ENCODE data around the gene SLCO4A1.

The SLCO4A1 gene, protein sequence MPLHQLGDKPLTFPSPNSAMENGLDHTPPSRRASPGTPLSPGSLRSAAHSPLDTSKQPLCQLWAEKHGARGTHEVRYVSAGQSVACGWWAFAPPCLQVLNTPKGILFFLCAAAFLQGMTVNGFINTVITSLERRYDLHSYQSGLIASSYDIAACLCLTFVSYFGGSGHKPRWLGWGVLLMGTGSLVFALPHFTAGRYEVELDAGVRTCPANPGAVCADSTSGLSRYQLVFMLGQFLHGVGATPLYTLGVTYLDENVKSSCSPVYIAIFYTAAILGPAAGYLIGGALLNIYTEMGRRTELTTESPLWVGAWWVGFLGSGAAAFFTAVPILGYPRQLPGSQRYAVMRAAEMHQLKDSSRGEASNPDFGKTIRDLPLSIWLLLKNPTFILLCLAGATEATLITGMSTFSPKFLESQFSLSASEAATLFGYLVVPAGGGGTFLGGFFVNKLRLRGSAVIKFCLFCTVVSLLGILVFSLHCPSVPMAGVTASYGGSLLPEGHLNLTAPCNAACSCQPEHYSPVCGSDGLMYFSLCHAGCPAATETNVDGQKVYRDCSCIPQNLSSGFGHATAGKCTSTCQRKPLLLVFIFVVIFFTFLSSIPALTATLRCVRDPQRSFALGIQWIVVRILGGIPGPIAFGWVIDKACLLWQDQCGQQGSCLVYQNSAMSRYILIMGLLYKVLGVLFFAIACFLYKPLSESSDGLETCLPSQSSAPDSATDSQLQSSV

DNA sequence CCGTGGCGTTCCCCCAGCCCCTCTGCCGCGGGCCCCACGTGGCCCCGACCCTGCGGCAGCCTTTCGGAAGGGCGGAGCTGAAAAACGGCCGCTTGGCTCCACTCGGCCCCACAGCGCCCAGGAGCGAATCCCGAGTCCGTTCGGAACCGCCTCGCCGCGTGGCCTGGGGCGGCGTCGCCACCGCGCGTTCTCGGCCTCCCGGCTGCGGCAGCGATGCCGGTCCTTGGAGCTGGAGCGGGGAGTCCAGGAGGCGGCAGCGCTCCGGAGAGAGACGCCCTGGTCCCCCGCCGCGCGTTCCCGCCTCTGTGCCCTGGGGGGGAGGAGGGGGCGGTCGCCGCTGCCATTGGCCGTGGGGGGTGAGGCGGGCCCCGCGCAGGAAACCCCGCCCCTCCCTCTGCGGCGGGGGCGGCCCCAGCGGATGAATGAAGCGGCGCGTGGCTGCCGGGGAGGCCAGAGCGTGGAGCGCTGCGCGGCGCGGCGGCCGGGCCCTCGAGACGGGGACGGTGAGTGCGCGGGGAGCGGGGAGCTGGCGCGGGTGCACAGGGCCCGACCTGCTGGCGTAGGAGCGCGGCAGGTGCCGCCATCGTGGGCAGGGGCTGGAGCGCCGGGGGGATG is at the start of gene SLCO4A1:
SLCO4A1 (plus strand) TSS at position 453 of the 615 bp plus-strand sequence. CDS start 13,952 bp downstream, outside the sequence.
- peak; percentile 74 to 89 for DNase-seq

DNA sequence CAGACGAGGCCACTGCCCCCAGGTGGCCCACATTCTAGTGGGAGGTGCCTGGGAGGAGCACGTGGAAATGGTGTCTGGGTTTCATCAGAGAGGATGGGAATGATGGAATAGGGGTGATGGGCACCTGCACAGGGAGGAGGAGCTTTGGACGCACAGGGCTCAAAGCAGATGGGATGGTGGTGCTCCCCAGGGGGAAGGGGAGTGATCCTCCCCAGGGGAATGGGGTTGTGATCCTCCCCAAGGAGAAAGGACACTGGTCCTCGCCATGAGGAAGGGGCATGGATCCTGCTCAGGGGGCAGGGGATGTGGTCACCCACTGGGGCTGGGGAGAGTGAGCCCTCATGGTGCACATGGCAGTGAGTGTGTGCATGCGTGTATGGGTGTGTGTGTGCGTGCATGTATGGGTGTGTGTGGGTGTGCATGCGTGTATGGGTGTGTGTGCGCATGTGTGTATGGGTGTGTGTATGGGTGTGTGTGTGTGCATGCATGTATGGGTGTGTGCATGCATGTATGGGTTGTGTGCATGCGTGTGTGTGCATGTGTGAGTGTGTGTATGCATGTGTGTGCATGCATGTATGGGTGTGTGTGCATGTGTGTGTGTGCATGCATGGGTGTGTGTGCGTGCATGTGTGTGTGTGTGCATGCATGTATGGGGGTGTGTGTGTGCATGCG is 49.7 kb upstream of the SLCO4A1 start:
- no peak for DNase-seq

DNA sequence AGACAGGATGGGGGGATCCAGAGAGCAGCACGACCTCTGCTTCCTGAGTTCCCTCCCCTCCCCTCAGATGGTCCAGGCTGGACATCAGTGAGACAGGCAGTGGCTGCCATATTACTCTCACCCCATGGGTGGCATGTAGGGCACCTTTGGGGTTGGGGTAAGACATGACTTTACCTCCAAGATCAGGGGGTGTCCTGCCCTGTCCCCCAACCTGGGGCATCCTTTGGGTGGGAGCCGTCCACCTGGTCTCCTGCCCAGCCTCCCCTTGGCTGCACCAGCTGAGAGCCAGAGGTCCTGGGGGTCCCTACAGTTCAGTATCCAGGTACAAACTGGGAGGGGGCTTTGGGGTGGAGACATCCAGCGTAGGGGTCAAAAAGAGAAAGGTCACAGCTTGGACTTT is 48.7 kb upstream of the SLCO4A1 start:
- no peak for DNase-seq

DNA sequence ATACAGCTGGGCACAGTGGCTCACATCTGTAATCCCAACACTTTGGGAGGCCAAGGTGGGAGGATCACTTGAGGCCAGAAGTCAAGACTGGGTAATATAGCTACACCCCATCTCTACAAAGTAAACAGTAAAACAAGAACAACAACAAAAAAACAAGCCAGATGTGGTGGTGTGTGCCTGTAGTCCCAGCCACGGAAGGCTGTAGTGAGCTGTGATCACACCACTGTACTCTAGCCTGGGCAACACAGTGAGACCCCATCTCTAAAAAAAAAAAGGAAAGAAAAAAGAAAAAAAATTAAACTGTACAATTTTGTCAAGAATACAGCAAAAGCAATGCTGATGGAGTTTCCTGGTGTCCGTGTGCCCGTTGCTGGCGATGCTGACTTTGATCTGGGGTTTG is 47.2 kb upstream of the SLCO4A1 start:
- DNase-seq = no peak

DNA sequence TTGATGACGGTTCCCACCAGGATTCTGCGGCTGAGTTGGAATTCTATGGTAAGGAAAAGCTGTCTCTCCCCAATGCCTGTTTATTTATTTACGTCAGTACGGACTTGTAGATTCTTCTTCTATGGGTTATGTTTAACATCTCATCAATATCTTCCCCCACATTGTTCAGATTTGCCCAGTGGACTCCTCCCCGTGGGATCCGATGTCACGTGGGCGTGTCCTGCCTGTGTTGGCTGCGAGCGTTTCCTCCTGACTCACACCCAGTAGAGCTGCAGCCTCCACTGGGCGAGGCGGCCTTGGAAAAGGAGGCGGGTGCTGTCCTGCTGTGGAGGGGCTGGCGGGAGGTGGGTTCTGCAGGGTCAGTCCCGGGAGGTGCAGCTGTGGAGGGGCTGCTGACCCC is 46.8 kb upstream of the SLCO4A1 start:
- DNase-seq = no peak

DNA sequence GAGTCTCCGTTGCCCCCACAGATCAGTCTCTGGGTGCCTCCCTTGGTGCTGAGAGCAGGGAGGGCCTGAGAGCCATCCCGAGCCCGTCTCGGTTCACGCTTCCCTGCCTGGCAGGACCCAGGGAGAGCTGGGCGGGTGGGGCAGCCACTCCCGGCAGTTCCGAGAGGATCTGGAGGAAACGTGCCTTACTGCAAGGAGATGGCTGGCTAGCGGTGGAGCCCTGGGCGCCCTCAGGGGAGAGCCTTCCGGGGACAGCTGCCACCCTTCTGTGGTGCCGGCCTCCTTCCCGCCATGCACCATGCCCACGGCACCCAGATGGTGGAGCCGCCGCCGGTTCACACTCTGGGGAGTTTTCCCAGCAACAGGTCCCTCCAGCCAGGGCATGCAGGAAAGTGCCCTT is 45.8 kb upstream of the SLCO4A1 start:
- DNase-seq = no peak

DNA sequence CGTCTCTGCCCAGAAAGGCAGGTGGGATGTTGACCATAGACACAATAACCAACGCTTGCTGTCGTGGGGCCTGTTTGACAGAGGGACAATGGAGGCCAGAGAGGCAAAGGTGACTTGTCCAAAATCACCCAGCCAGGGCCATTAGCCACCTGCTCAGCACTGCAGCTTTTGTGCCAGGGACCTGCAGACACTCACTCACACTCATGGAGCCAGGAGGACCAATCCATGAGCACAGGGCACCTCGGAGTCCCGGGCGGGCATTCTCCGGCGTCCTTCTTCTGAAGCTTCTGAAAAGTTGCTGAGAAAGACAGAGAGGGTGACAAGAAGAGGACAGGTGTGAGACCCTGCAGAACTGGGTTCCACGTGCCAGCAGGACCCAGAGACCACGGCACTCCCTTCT is 45.4 kb upstream of the SLCO4A1 start:
- no peak for DNase-seq

DNA sequence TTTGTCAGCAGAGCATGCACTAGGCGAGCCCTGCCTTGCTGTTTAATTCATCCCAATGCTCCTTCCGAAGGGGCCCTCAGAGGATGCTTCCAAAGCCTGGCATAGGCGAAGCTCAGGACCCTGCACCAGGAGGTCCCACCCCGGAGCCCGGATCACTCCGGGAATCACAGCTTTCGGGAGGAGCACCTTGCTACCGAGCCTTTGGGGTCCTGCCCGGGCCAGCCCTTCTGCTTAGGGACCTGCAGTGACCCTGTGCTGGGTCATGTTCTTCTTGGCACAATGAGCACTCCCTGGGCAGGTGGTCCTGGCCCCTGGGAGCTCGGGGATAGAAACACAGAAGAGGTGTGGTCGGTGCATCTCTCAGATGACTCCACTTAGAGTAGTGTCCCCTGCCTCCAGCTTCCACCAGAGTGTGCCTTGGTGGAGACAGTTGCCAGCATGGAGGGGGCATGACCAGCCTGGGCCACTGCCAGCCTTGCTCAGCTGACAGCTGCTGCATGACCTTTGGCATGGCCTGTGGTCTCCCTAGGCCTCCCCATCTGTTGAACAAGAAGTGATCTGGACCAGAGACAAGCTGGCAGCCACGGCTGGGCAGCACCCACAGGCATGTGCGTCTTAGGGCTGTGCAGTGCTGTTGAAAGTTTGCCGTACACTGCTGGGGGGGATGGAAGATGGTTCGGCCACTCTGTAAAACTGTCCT is 44.7 kb upstream of the SLCO4A1 start:
- no peak for DNase-seq

DNA sequence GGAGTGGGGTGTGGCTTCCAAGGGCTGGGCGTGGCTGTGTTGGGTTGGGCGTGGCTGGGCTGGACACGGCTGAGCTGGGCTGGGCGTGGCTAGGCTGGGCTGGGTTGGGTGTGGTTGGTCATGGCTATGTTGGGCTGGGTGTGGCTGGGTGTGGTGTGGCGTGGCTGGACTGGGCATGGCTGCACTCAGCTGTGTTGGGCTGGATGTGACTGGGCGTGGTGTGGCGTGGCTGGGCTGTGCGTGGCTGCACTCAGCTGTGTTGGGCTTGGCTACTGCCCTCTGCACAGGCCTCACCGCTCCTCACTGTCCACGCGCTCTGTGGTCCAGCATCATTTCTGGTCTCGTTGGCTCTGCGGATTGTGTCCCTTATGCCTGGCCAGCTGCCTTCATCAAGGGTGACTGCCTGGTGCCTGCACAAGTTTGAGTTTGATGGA is 43.5 kb upstream of the SLCO4A1 start:
- DNase-seq = no peak

DNA sequence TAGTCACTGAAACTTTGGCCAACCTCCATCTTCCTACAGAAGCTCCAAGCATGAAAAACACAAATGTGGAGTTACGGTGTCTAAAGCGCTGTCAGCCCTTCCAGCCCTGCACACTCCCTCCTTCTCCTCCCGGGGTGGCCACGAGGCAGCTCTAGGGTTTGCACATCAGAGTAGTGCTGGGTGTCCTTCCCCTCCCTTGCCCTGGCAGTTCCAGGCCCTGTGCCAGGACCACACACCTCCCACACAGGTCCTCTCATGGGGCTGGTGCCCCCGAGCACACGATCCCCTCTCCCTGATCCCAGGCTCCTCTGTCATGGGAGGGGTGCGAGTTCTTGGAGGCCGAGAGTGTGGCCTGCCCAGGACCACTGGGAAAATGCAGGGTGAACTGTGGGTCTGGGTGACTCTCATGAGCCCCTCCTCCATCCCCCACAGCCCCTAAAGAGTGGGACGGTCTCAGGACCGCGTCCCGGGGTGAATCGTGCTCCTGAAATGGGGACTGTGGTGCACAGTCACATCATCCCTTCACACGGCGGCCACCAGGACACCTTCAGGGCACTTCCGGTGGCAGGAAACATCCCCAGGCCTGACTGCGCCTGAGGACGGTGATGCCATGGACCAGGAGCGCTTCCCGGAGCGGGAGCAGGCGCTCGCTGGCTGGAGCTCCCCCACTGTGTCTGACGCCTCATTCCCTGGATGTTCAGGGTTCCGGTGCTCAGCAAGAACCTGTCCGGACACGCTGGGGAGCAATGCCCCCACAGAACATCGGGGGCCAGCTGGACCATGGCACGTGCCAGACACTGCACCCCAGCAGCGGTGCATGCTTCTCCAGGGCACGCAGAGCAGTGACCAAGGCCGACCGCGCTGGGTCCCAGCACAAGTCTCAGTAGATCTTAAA is 42.8 kb upstream of the SLCO4A1 start:
- no peak for DNase-seq

DNA sequence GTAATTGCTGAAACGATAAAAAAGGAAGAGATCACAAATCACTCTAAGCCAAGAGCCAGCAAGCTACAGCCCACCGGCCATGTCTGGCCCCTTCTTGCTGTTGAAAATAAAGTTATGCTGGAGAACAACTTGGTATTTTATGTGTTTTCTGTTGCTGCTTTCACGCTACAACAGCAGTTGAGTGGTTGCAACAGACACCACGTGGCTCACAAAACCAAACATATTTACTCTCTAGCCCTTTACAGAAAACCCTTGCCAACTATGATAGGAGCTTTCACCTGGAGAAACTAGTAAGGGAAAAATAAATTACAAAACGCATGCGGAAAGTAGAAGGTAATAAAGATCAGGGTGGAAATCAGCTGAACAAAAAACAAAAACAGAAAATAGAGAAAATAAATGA is 41.1 kb upstream of the SLCO4A1 start:
- no peak for DNase-seq

DNA sequence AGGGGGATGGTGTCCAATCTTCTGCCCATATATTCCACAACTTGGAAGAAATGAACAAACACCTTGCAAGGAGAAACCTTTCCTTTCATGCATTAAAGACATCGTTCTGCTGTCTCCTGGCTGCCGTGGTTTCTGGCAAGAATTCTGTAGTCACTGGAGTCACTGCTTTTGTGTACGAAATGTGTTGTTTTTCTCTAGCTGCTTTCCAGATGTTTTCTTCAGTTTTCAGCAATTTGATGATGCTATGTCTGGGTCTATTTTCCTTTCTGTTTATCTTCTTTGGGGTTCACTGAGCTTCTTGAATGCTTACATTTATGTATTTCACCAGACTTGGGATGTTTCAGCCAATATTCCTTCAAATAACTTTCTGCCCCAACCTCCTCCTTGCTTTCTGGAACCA is 40.6 kb upstream of the SLCO4A1 start:
- DNase-seq = no peak

DNA sequence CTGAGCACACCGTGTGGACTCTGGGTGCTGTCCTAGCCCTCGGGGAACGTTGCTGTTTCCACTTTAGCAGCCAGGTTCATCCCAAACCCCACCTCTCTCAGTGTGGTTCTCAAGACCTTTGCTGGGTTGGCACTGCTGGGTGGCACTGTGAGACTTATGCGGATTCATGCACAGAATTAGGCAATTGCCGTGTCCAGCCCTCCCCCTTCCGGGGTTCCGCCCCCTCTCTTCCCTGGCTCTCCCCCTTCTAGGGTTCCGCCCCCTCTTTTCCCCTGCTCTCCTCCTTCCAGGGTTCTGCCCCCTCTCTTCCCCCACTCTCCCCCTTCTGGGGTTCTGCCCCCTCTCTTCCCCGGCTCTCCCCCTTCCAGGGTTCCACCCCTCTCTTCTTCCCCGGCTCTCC is 39.8 kb upstream of the SLCO4A1 start:
- no peak for DNase-seq

DNA sequence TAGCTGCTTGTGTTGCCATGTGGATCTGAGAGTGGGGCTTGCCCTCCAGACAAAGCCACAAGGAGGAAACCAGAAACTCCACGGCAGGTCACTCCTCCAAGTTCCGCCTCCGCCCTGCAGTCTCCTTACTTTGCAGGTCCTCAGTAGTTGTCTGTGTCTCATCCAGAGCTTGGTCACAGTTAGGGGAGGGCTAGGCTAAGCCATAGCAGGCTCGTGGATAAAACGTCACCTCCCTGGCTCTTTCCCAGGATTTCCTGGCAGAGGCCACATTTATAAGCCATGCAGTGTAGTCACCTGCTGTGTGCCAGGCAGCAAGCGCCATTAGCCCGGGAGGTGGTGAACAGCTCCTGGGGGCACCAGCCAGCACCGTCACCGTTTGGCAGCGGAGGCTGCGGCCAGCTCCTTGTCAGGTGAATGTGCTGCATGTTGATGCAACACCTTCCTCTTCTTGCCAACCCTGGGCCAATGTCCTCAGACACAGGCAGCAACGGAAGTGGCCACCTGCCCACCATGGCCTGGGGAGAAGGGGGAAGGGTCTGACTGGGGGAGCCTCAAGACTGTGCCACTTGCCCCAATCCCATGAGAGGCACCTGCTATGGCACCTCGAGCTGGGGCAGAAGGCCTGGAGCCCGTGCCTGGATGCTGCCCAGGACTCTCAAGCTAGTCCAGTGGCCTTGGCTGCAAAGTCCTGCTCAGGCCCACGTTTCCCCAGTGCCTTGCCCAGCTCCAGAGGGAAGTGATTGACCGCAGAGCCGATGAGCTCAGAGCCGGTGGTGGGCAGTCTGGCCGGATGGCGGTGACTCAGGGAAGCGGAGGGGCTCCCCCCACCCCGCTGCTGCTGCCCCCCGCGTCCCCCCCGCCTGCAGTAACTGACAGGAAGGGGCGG is 39.0 kb upstream of the SLCO4A1 start:
- DNase-seq = no peak

DNA sequence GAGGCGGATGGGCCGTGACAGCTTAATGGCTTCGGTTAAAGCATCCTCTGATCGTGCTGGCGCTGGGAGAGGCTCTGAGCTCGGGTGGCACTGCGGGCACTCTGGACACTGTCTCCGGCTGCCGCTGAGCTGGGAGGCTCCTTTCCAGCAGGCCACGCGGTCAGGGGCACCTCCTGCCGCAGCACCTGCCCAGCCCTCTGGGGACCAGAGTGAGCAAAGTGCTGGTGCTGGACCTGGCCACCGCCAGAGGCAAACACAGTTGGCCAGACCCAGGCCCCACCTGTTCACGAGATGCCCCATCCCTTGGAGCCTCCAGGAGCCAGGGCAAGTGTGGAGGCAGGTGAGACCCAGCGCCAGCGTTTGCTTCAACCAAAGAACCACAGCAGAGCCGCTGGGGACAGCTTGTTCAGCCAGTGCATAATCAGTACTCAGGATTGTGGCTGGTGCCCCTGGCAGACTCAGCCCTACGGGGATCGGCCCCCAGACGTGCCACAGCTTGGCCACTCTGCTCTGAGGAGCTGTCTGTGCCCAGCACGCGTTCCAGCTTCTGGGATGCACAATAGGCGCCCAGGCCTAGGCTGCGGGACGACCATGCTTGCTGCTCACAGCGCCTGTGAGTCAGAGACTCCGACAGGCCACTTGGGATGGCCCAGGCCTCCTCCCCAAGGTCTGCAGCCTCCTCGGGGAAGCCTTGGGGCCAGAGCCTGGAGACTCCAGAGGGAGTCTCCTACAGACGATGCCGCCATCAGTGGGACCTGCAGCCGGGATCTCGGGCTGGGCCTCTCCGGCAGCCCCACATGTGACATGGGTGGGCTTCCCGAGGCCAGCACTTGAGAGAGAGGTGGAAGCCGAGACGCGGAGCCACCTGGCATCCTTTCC is 38.2 kb upstream of the SLCO4A1 start:
- no peak for DNase-seq

DNA sequence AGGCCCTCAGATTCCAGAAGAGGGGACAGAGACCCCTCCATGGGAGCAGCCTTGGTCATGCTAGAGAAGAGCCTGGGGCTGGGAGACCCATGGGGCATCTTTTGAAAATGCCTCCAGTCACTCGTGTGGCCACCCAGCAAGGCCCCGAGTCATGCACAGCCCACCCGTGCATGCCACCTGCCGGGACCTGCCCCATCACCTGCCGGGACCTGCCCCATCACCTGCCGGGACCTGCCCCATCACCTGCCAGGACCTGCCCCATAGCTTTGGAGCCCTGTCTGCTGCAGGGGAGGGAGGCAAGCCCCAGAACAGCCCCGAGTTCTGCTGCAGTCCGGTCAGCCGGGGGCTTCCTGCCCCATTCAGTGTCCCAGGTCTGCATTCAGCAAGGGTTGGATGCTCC is 37.5 kb upstream of the SLCO4A1 start:
- DNase-seq = no peak

DNA sequence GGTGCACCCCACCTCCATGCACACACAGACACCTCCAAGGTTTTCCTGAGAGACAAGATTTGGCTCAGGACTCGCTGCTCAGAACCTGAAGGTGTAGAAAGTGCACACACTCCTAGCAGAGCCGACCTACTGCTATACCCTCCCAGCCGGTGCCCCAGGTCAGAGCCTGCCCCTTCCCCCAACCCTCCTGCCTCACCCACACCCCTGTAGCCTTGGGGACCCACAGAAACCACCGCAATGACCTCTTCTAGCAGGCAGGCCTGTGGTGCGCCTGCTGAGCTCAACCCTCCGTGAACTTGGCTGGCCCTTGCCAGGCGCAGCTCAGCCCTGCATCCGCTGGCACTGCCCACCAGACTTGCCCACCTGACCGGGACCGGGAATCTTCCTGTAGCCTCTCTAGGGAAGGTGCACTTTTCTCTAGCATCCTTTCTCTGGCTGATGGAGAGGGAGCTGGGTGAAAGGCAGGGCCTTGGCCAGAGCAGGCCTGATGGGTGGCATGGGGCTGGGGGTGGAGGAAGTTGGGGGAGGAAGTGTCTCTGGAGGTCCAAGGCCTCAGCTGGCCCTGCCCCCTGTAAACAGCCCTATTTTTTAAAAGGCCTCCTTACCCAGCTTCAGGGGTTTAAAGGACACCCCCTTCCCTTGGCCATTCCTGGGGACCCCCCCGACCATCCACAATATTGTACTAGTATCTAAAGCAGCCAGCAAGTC is 36.9 kb upstream of the SLCO4A1 start:
- no peak for DNase-seq

DNA sequence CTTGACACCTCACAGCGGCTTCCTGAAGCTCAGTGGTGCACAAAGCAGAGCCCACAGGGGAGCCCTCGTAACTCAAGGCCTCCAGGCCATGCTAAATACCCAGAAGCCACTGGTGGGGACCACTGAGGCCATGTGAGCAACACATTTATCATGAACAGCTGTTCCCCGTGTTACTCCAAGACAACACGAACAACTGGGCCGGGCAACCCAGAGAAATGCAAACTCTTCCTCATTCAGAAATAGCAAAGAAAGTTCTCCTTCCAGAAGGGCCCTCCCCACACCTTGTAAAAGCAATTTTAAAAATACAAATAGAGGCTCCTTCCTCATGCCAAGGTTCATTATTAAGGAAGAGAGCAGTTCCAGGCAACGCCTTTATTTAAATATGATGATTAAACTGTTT is 36.3 kb upstream of the SLCO4A1 start:
- no peak for DNase-seq
